ENCODE measurements around the gene SLC51B. TPM values are rescaled to one million over a fixed set of nuclear protein-coding genes. Genes with fewer than 3 reads are reported as not detected.

SLC51B gene
- total and polyA plus RNA-seq, 9 of the 15 experiments (the other 6 are each of a cell fraction or from before 2014, with no cell fraction given), result not detected

DNA sequence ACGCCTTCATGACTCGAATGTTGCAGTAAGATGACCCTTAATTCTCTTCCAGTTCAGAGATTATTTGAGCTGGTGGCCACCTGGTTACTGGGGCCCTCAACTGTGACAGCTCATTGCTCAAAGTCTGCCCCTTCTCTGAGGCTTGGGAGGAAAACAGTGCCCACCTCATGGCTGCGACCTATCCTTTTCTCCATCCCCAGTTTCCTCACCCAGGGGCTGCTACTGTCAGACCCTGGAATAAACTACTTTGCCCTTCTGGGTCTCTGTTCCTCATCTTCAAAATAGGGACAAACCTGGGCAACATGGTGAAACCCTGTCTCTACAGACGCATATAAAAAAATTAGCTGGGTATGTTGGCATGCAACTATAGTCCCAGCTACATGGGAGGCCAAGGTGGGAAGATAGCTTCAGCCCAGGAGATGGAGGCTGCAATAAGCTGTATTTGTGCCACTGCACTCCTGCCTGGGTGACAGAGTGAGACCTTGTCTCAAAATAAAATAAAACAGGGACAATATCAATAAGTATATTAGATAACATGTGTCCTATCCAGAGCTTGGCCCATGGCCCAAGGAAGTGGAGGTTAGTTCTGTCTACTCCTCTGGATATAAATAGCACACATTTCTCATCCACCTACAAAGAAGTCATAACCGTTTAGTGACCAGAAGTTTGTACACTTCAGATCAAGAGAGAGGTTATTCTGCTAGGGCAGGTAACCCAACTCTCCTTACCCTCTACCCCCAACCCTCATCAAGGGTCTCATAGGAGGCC, 24.8 kb downstream of the SLC51B start:
- no peak overlapping the region for H3K4me3 ChIP-seq
- no peak for FAIRE-seq
- intact Hi-C loops (cut with micrococcal nuclease), result no loop called here
- ChIA-PET POLR2A (interaction anchor here (0.6 to 1.8 kb wide), 3 partner anchors 10 to 14 kb away, joined by 3 to 7 read pairs (median 3); no protein-coding TSS in a partner anchor), CTCF (ENCODE audit: low intra/inter-chr PET ratio) (no interaction called here)
- 0 out of 2 replicates have a peak, but pooled peaks cover 3% of the 10 kb centered on the region for H4K20me1 ChIP-seq (replicated peaks; ENCODE audit: control insufficient read depth, insufficient read depth, low read length)
- no peaks in the 10 kb centered on the region for H3K36me3 ChIP-seq (ENCODE audit: control insufficient read depth, insufficient read depth, low read length)
- peaks cover 0 to 10% of the 10 kb centered on the region in 2 experiments; a peak in 1 of 5 replicates for H3K4me1 ChIP-seq (replicated peaks in 1 of 2; ENCODE audit: control insufficient read depth in 2 of 2, insufficient read depth in 2 of 2, low read length in 2 of 2)
- WGBS (ENCODE audit: insufficient coverage, low coverage, missing lambda C conversion rate), result 2% methylated on average over 5 of the region's 5 CpGs
- H3K27me3 ChIP-seq (ENCODE audit: control insufficient read depth in 2 of 2, insufficient read depth in 2 of 2, low read length in 2 of 2), result peaks cover 13 to 44% of the 10 kb centered on the region in 2 experiments
- no peaks in the 10 kb centered on the region for H3K9me3 ChIP-seq (replicated peaks; ENCODE audit: control insufficient read depth, insufficient read depth, low read depth, low read length)
- BruUV-seq (replicated peaks), result no TSS peak
- ATAC-seq, result no peak
- no peaks in the 10 kb centered on the region for H3K9me1 ChIP-seq (ENCODE audit: control insufficient read depth, insufficient read depth, low read length)
- H3K9ac ChIP-seq (ENCODE audit: insufficient read depth in 1 of 2, low read depth in 2 of 2, low read length in 2 of 2), result no peak overlapping the region
- TF ChIP-seq NONO (IDR thresholded peaks at IDR 0.05; ENCODE audit: low read depth in 2 of 2, low read length in 1 of 2), result no peak
- no peaks in the 10 kb centered on the region for H3K79me2 ChIP-seq (ENCODE audit: control insufficient read depth, insufficient read depth, low read length)
- H2AFZ ChIP-seq (ENCODE audit: low read depth, low read length), result no peak overlapping the region
- no peak for DNase-seq (ENCODE audit: extremely low read depth in 1 of 4, low spot score in 3 of 4)
- no peak overlapping the region for H3K27ac ChIP-seq (ENCODE audit: extremely low read depth, low read depth, low read length)
- in situ Hi-C loops (cut with MboI), result no loop called here
- no peak overlapping the region for H3K4me2 ChIP-seq (ENCODE audit: insufficient read depth, low read length)

DNA sequence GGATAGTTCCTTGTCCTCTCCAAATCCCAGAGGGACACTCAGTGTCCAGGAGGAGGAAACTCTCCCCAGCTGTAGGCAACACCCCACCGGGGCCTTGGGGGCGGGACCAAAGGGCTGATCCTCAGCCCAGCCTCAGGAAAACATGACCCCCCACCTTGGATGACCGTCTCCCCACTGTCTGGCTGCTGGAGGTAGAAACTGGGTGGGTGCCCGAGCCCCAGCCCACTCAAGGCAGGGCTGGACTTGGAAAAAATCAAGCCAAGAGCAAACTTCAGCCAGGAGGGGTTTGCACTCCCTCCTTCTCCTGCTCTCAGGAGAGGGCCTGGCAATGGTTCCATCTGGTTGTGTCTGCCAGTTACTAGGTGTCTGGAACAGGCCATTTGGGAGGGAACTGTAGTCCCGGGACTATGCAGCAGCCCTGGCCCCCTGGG, 26.2 kb downstream of the SLC51B start:
- CTCF ChIA-PET (ENCODE audit: low intra/inter-chr PET ratio), result no interaction called here
- no peak for TF ChIP-seq ZNF717 (CRISPR knock-in tag; IDR thresholded peaks at IDR 0.05)
- TF ChIP-seq, protein P1, sequence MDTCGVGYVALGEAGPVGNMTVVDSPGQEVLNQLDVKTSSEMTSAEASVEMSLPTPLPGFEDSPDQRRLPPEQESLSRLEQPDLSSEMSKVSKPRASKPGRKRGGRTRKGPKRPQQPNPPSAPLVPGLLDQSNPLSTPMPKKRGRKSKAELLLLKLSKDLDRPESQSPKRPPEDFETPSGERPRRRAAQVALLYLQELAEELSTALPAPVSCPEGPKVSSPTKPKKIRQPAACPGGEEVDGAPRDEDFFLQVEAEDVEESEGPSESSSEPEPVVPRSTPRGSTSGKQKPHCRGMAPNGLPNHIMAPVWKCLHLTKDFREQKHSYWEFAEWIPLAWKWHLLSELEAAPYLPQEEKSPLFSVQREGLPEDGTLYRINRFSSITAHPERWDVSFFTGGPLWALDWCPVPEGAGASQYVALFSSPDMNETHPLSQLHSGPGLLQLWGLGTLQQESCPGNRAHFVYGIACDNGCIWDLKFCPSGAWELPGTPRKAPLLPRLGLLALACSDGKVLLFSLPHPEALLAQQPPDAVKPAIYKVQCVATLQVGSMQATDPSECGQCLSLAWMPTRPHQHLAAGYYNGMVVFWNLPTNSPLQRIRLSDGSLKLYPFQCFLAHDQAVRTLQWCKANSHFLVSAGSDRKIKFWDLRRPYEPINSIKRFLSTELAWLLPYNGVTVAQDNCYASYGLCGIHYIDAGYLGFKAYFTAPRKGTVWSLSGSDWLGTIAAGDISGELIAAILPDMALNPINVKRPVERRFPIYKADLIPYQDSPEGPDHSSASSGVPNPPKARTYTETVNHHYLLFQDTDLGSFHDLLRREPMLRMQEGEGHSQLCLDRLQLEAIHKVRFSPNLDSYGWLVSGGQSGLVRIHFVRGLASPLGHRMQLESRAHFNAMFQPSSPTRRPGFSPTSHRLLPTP (IDR thresholded peaks at IDR 0.05; ENCODE audit: borderline replicate concordance, extremely low read depth, insufficient read length), result no peak
- no peak for TF ChIP-seq U2AF2 (optimal IDR thresholded peaks at IDR 0.05; ENCODE audit: low read depth, low read length)

More for the DNA sequence above, 26.2 kb downstream of the SLC51B start:
- Histone ChIP-seq H3K4me2 (ENCODE audit: insufficient read depth, low read length) (no peak overlapping the region), H3K4me1 (replicated peaks in 1 of 2; ENCODE audit: control insufficient read depth in 2 of 2, insufficient read depth in 2 of 2, low read length in 2 of 2) (peaks cover 0 to 10% of the 10 kb centered on the region in 2 experiments; a peak in 1 of 5 replicates), H3K9me3 (replicated peaks; ENCODE audit: control insufficient read depth, insufficient read depth, low read depth, low read length) (no peaks in the 10 kb centered on the region), H3K4me3 (no peak overlapping the region), H3K9ac (ENCODE audit: insufficient read depth in 1 of 2, low read depth in 2 of 2, low read length in 2 of 2) (no peak overlapping the region; a peak in 1 of 4 replicates), H3K27ac (ENCODE audit: extremely low read depth, low read depth, low read length) (no peak overlapping the region), H3K27me3 (ENCODE audit: control insufficient read depth in 2 of 2, insufficient read depth in 2 of 2, low read length in 2 of 2) (peaks cover 8 to 36% of the 10 kb centered on the region in 2 experiments; a peak in 4 of 5 replicates), H3K9me1 (ENCODE audit: control insufficient read depth, insufficient read depth, low read length) (no peaks in the 10 kb centered on the region), H3K79me2 (ENCODE audit: control insufficient read depth, insufficient read depth, low read length) (no peaks in the 10 kb centered on the region), H4K20me1 (replicated peaks; ENCODE audit: control insufficient read depth, insufficient read depth, low read length) (0 out of 2 replicates have a peak, but pooled peaks cover 3% of the 10 kb centered on the region), H2AFZ (ENCODE audit: low read depth, low read length) (no peak overlapping the region), H3K36me3 (ENCODE audit: control insufficient read depth, insufficient read depth, low read length) (no peaks in the 10 kb centered on the region)
- POLR2A ChIA-PET, result no interaction called here
- no peak for DNase-seq (ENCODE audit: extremely low read depth in 1 of 4, low spot score in 3 of 4)
- intact Hi-C loops (cut with micrococcal nuclease), result no loop called here
- BruUV-seq (replicated peaks), result no TSS peak
- 7% methylated on average over 5 of the region's 5 CpGs for WGBS (ENCODE audit: insufficient coverage, low coverage, missing lambda C conversion rate)
- no peak for ATAC-seq
- in situ Hi-C loops (cut with MboI), result no loop called here
- no peak for FAIRE-seq
